SK-N-SH treated with all-trans-retinoic acid at 6 μM for 48 hours (cell line): Measurements from ENCODE around the gene FBXL19.

Source experiments
- ATAC-seq: fragments of 200-7000 bp; cut with Tn5 transposase; 3 replicates; pipeline ENCODE4 v1.9.1; 2020; ENCODE audit warnings: mild to moderate bottlenecking, moderate library complexity
- ARNTL ChIP-seq: fragments of 450-650 bp; formaldehyde crosslinking; IDR thresholded peaks from 2 replicates; pipeline ENCODE4 v1.5.0; 2020; ENCODE audit warnings: low read depth, mild to moderate bottlenecking, moderate library complexity, borderline replicate concordance
- CREB5 ChIP-seq: fragments of 250-450 bp; sonication (Bioruptor Pico); IDR thresholded peaks from 2 replicates; pipeline ENCODE4 v1.5.1; 2020; ENCODE audit warnings: low read depth, mild to moderate bottlenecking, moderate library complexity
- CSRNP3 ChIP-seq: fragments of 250-450 bp; sonication (Bioruptor Pico); IDR thresholded peaks from 2 replicates; pipeline ENCODE4 v1.5.1; 2021; ENCODE audit warnings: mild to moderate bottlenecking, moderate library complexity
- ESRRG ChIP-seq: fragments of 250-450 bp; sonication (Bioruptor Pico); IDR thresholded peaks from 2 replicates; pipeline ENCODE4 v1.6.1; 2021; ENCODE audit warnings: mild to moderate bottlenecking
- GLIS3 ChIP-seq: fragments of 250-450 bp; sonication (Bioruptor Pico); IDR thresholded peaks from 2 replicates; pipeline ENCODE4 v1.5.0; 2020; ENCODE audit warnings: mild to moderate bottlenecking, moderate library complexity
- ISL1 ChIP-seq: fragments of 250-450 bp; sonication (Bioruptor Pico); IDR thresholded peaks from 2 replicates; pipeline ENCODE4 v2.1.2; 2022; ENCODE audit warnings: mild to moderate bottlenecking, moderate library complexity
- OSR1 ChIP-seq: fragments of 250-450 bp; sonication (Bioruptor Pico); IDR thresholded peaks from 2 replicates; pipeline ENCODE4 v1.8.0; 2022; ENCODE audit warnings: moderate library complexity, mild to moderate bottlenecking, inconsistent platforms
- PATZ1 ChIP-seq: fragments of 250-450 bp; sonication (Bioruptor Pico); IDR thresholded peaks from 2 replicates; pipeline ENCODE4 v1.8.0; 2020; ENCODE audit warnings: mild to moderate bottlenecking, moderate library complexity, borderline replicate concordance
- PPARA ChIP-seq: fragments of 250-450 bp; sonication (Bioruptor Pico); IDR thresholded peaks from 2 replicates; pipeline ENCODE4 v1.5.0; 2020; ENCODE audit warnings: mild to moderate bottlenecking, borderline replicate concordance
- RARB ChIP-seq: fragments of 250-450 bp; sonication (Bioruptor Pico); IDR thresholded peaks from 2 replicates; pipeline ENCODE4 v1.8.0; 2021; ENCODE audit warnings: mild to moderate bottlenecking, moderate library complexity
- SNAI2 ChIP-seq: fragments of 250-450 bp; sonication (Bioruptor Pico); IDR thresholded peaks from 2 replicates; pipeline ENCODE4 v1.5.0; 2020; ENCODE audit warnings: mild to moderate bottlenecking, moderate library complexity
- TCF4 ChIP-seq: fragments of 250-450 bp; sonication (Bioruptor Pico); IDR thresholded peaks from 2 replicates; pipeline ENCODE4 v1.8.0; 2021; ENCODE audit warnings: mild to moderate bottlenecking, moderate library complexity, borderline replicate concordance
- TOX ChIP-seq: fragments of 250-450 bp; sonication (Bioruptor Pico); IDR thresholded peaks from 2 replicates; pipeline ENCODE4 v1.8.0; 2021; ENCODE audit warnings: mild to moderate bottlenecking, moderate library complexity, borderline replicate concordance
- TSHZ2 ChIP-seq: fragments of 250-450 bp; sonication (Bioruptor Pico); IDR thresholded peaks from 2 replicates; pipeline ENCODE4 v1.5.0; 2020; ENCODE audit warnings: mild to moderate bottlenecking, moderate library complexity
- ZC3H10 ChIP-seq: fragments of 250-450 bp; sonication (Bioruptor Pico); IDR thresholded peaks from 2 replicates; pipeline ENCODE4 v1.5.1; 2021; ENCODE audit warnings: mild to moderate bottlenecking, moderate library complexity
- ZFP3 ChIP-seq: fragments of 250-450 bp; sonication (Bioruptor Pico); IDR thresholded peaks from 2 replicates; pipeline ENCODE4 v1.5.0; 2020; ENCODE audit warnings: mild to moderate bottlenecking, moderate library complexity
- ZNF565 ChIP-seq: fragments of 450-650 bp; formaldehyde crosslinking; conservative IDR thresholded peaks from 2 replicates; pipeline ENCODE4 v1.5.0; 2020; ENCODE audit warnings: low read depth, mild to moderate bottlenecking, moderate library complexity
- ZNF70 ChIP-seq: fragments of 450-650 bp; formaldehyde crosslinking; IDR thresholded peaks from 2 replicates; pipeline ENCODE4 v1.5.0; 2020; ENCODE audit warnings: mild to moderate bottlenecking, moderate library complexity
- ZNF8 ChIP-seq: fragments of 450-650 bp; formaldehyde crosslinking; IDR thresholded peaks from 2 replicates; pipeline ENCODE4 v1.5.0; 2020; ENCODE audit warnings: mild to moderate bottlenecking, moderate library complexity

FBXL19 gene

GRCh38 chr16:30971298-30971697 is 47.9 kb downstream of the FBXL19 start:
- TF ChIP-seq TOX (CRISPR knock-in tag) (no peak), PPARA (CRISPR knock-in tag) (no peak), ZNF70 (CRISPR knock-in tag) (no peak), RARB (no peak), TSHZ2 (CRISPR knock-in tag) (no peak), OSR1 (no peak), GLIS3 (CRISPR knock-in tag) (no peak), ZNF565 (CRISPR knock-in tag) (no peak), ARNTL (no peak), CSRNP3 (CRISPR knock-in tag) (no peak), ZC3H10 (CRISPR knock-in tag) (no peak), ZFP3 (CRISPR knock-in tag) (no peak), PATZ1 (CRISPR knock-in tag) (no peak), SNAI2 (CRISPR knock-in tag) (no peak), ZNF8 (CRISPR knock-in tag) (no peak), TCF4 (CRISPR knock-in tag) (no peak), CREB5 (CRISPR knock-in tag) (no peak), ESRRG (CRISPR knock-in tag) (no peak), ISL1 (CRISPR knock-in tag) (no peak)
- no peak for ATAC-seq

- TF ChIP-seq TSHZ2 (CRISPR knock-in tag): no peak
- no peak for TF ChIP-seq ESRRG (CRISPR knock-in tag)
- peak; percentile 35; the same call in 2 of the 3 replicates for ATAC-seq
Measured at GRCh38 chr16:30972872-30973271, 49.5 kb downstream of the FBXL19 start.

- ATAC-seq: no peak
- TF ChIP-seq PPARA (CRISPR knock-in tag): no peak
- TF ChIP-seq OSR1: no peak
- TF ChIP-seq TCF4 (CRISPR knock-in tag): no peak
- no peak for TF ChIP-seq ZNF70 (CRISPR knock-in tag)
- no peak for TF ChIP-seq ARNTL
- no peak for TF ChIP-seq GLIS3 (CRISPR knock-in tag)
- TF ChIP-seq ESRRG (CRISPR knock-in tag): no peak
Measured at GRCh38 chr16:30974348-30974747, 51.0 kb downstream of the FBXL19 start.
